ENCODE measurements around the gene YWHAB.

- TF ChIP-seq MYC (IDR thresholded peaks at IDR 0.05; ENCODE audit: insufficient read depth, insufficient read length, insufficient replicate concordance, low read length, severe bottlenecking) = no peak
- TF ChIP-seq POU2F2 (IDR thresholded peaks at IDR 0.05; ENCODE audit: borderline replicate concordance, low read depth, low read length) = no peak
- no peak for TF ChIP-seq CEBPB (IDR thresholded peaks at IDR 0.05; ENCODE audit: borderline replicate concordance in 1 of 2, low read depth in 2 of 2, low read length in 2 of 2)
- no peak for TF ChIP-seq BCLAF1 (IDR thresholded peaks at IDR 0.05)
- TF ChIP-seq CTCF (IDR thresholded peaks at IDR 0.05 in 2 of 3, conservative IDR thresholded peaks at IDR 0.05 in 1 of 3; ENCODE audit: control insufficient read depth in 2 of 3, extremely low read depth in 1 of 3, insufficient read depth in 1 of 3, low read depth in 3 of 3, low read length in 3 of 3) = no peak
- TF ChIP-seq ZNF384 (IDR thresholded peaks at IDR 0.05; ENCODE audit: borderline replicate concordance, low read depth, low read length) = no peak
- TF ChIP-seq PBX3 (IDR thresholded peaks at IDR 0.05; ENCODE audit: insufficient replicate concordance, low read depth, low read length) = no peak
- no peak for TF ChIP-seq POLR2A (IDR thresholded peaks at IDR 0.05; ENCODE audit: low read depth, low read length)
- TF ChIP-seq KDM1A (IDR thresholded peaks at IDR 0.05; ENCODE audit: borderline replicate concordance) = no peak
Measured at GRCh38 chr20:44942264-44942973, 56.9 kb downstream of the YWHAB start.
